Effector CD4-positive, alpha-beta T cell (primary cell): ENCODE data around the gene COPB1.

Experiments
- DNase-seq: peaks from one replicate; pipeline ENCODE4 v3.0.0-alpha.2; 2020

The COPB1 gene

GRCh38 chr11:14503023-14503422 is 3.4 kb upstream of the COPB1 start:
- no peak for DNase-seq

GRCh38 chr11:14502039-14502438 is 2.4 kb upstream of the COPB1 start:
- no peak for DNase-seq

DNA sequence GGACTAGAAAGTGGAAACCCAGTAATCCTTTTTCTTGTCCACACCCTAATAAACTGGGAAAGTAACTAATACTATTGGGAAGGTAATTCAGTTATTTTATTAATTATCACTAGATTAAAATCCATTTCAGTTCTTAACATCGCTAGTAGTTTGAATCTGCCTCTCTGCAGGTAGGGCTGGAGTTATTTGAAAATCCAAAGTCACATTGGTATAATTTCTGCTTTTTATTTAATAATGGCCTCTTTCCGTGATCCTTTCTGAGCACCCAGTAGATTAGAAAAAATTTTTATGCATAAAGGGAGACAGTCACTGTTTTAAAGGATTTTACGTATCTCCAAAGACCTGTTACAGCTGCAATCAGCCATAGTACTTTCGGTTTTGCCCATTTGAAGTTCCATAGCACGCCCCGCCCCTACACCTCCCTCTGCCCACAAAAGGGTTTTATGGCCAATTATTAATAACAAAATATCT is 605 bp upstream of the COPB1 start:
- peak; percentile 42 for DNase-seq

GRCh38 chr11:14499178-14499559 is 442 bp downstream of the COPB1 start:
- peak; percentile 33 for DNase-seq

GRCh38 chr11:14480716-14481115 is 18.9 kb downstream of the COPB1 start:
- DNase-seq, result no peak

- no peak for DNase-seq
These were observed 28.5 kb downstream of the COPB1 start for GRCh38 chr11:14471127-14471526.

DNA sequence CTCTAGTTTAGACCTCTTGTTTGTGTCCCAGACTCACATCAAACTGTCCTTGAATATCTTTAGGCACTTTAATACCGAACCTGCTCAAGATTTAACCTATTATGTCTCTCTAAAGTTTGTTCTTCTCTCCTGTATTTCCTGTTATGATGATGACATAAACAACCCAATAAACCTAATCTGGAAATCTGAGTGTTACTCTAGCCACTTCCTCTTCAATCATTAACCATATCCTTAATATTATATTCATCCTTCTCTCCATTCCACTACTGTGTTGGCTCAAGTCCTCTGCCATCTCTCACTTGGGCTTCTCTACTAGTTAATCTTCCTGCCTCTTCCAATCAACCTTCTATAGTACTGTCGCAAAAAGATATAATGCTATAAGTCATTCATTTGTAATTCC is 36.0 kb downstream of the COPB1 start:
- DNase-seq, result no peak

DNA sequence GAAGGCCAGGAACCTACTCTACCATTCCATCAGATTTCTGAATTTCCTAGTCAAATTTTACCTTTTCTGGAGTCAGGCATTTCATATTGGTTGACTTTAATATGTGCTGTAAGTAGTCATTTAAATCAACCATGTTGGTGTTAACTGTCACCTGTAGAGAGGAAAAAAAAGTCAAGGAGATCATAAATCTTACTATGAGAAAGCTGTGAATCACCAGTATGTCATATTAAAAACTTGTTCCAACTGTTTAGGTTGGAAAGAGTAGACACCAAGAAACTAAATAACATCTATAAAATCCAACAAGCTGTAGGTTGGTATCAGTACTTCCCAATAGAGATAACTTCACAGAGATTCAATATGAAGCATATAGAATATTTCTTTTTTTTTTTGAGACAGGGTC is 39.5 kb downstream of the COPB1 start:
- no peak for DNase-seq

- no peak for DNase-seq
These were observed 41.2 kb downstream of the COPB1 start for GRCh38 chr11:14458377-14458776.

DNA sequence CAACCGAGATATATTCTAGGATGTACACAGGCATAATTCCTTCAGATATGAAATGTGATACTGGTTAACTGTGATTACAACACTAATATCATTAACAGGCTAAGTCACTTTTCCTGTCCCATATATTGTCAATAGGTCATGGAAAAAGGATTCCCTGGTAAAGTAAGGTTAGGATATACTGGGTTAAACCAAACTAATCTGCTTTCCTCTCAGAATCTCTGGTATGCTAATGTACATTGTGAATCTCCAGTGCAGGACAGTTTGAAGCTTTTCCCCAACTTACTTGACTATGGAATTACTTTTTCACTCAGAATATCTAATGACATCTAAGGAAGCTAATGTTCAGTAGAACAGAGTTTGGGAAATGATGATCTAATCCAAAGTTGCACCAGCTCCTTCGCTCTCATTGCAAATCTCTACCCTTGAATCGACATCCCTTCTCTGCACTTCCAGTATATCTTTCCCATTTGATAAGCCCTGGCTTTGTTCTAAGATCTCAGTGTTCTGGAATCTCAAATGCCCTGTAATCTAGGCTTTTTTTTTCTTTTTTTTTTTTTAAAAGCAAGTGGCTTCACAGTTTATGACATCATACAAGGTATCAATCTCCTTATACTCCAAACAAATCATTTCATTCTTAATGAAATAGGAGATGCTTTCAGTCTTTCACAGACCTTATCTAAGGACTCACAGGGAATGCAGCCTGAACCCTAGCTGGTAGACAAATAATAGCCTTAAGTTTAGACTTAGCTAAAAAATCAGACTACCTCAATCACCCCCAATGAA is 43.8 kb downstream of the COPB1 start:
- no peak for DNase-seq

DNA sequence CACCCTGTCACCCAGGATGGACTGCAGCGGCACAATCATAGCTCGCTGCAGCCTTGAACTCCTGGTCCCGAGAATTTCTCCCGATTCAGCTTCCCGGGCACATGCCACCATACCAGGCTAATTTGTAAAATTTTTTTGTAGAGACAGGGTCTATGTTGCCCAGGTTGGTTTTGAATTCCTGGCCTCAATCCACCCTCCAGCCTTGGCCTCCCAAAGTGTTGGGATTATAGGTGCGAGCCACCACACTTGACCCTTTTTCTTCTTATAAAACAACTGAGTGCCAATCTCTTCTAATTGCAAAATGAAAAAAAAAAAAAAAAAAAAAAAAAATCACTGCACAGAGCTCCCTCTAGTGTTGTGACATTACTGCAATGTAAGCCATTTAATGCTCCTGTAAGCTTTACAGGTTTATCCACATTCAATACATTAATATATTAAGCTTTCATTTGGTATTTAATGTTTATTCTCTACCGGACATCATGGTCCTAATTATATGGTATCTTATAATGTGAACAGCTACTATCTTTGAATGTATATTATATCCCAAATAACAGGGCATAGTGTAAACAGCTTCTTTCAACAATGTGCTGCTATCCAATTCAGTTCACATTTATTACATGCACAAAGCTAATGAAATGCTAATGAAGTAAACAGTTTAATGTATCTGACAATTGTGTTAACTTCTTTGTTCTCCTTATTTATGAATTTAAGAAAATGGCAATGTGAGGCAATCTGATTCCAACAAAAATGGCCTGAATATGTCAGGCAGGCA is 44.6 kb downstream of the COPB1 start:
- DNase-seq, result no peak

DNA sequence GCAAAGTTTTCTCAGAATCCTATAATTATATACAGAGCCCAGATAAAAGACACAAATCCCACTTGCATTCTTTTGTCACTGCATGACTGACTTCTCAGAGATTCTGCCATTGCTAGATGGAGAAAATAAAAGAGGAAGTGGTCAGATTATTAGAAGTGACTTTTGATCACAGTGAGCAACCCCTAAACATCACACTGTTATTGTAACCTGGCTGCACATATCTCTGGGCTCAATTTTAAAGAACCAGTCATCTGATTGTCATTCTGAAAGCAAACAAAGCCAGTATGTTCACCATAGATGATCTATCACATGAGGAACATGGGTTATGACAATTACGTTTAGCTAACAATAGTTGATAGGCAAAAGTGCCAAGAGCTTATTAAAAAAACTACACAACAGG is 47.8 kb downstream of the COPB1 start:
- no peak for DNase-seq

- no peak for DNase-seq
These were observed 50.3 kb downstream of the COPB1 start for GRCh38 chr11:14449302-14449714.

GRCh38 chr11:14448240-14448639 is 51.4 kb downstream of the COPB1 start:
- DNase-seq, result no peak

DNA sequence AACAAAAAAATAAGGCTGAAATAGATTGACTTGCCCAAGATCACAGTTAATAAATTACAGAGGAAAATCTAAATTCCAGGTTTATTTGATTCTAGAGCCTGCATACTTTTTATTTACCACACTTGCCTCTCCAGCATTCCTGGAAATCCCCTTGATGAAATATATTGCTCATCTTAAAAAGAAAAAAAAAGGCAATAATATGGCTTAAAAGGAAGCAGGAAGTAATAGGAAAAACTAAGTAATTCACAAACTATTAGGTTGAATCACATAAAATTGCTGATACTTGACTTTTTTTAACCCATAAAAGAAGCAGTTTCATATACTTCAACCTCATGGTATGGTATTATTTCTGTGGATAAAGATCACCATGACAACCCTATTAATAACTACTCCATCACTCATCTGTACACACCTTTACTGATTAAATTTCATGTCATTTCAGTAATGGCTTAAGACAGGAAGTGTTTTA is 52.9 kb downstream of the COPB1 start:
- DNase-seq, result no peak

DNA sequence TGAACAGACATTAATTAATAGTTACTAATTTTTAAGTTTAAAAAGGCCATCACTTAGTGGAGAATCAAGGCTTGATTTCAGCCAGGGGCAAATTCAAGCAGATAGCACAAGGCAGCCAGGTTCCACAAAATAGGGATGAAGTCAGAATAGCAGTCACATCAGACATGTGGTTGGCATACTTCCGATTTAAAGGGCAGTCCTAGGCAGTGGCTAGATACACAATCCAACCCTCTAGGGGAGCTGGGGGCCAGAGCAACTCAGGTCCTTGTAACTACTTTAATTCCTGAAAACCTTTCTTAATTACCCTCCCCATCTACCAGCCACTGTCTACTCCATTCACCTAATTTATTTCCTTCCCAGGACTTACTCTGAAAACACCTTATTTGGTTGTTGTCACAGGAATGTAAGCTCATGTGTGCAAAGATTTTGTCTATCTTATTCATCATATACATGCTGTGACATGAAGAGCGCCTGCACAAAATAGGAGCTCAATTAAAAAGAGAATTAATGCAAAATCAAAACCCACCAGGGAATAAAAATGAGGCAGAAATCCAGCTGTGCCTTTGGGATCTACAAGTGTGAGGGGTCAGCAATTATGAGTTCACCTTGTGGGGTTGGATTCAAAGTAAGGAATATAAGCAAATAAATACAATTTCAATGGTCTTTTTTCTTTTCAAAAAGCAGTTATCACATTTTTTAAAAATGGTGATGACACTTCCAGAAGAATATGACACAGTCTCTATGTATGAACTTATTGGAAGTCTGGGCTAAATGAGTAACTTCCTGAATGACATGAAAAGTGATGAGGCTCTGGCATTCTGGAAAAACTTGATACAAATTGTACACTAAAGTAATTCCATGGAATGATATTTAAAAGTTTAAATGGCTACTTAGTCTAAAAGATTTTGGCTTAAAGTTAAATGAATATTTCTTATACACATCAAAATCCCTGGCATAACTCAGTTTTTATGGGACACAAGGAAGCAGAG is 53.8 kb downstream of the COPB1 start:
- DNase-seq, result no peak

GRCh38 chr11:14444441-14445189 is 55.0 kb downstream of the COPB1 start:
- DNase-seq, result no peak

DNA sequence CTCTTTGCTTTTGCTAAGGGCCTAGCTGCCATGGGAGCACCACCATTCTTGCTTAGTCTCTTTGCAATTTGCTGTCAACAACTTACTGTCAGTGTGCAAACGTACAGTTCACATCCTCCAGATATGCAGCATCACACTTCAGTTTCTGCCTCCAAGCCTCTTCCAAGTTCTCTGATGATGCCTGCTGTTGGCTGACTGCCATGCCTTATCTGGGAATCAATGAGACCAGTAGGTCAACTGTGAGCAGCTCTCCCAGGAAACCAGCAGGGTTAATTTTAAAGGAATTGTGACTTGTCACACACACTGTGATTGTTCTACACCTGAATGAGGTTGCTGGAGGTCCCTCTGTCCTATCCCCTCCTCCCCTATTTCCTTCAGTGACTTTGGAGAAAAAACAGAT is 56.0 kb downstream of the COPB1 start:
- no peak for DNase-seq

GRCh38 chr11:14435717-14436512 is 63.7 kb downstream of the COPB1 start:
- no peak for DNase-seq

- DNase-seq, result no peak
These were observed 74.0 kb downstream of the COPB1 start for GRCh38 chr11:14425621-14426020.

- no peak for DNase-seq
These were observed 75.5 kb downstream of the COPB1 start for GRCh38 chr11:14424096-14424495.
